Activated T-cell treated with anti-CD3 and anti-CD28 coated beads, Interleukin-2, amount 50 U/mL, for 24 hours (primary cell): Measurements from ENCODE around the gene PPP1R2B.
"Not testable (repeated sequence)": the region's sequence is repeated elsewhere in the genome, so short reads cannot be mapped to it uniquely, and the experiment has no call there.

Source experiments
- DNase-seq: peaks from one replicate; pipeline ENCODE4 v3.0.0-alpha.2; 2020
- H3K27ac Mint-ChIP-seq: 2 replicates; pipeline ENCODE4 v1.8.0; 2020; ENCODE audit warnings: mild to moderate bottlenecking, mixed read lengths
- H3K27me3 Mint-ChIP-seq: 2 replicates; pipeline ENCODE4 v1.8.0; 2020; ENCODE audit warnings: mixed read lengths
- H3K36me3 Mint-ChIP-seq: 2 replicates; pipeline ENCODE4 v1.8.0; 2020; ENCODE audit warnings: low read depth, mixed read lengths
- H3K4me1 Mint-ChIP-seq: 2 replicates; pipeline ENCODE4 v1.8.0; 2020; ENCODE audit warnings: low read depth, mixed read lengths
- H3K4me3 Mint-ChIP-seq: 2 replicates; pipeline ENCODE4 v1.8.0; 2020; ENCODE audit warnings: mild to moderate bottlenecking, moderate library complexity, mixed read lengths
- H3K9me3 Mint-ChIP-seq: 2 replicates; pipeline ENCODE4 v1.8.0; 2020; ENCODE audit warnings: mixed read lengths

Gene PPP1R2B

DNA sequence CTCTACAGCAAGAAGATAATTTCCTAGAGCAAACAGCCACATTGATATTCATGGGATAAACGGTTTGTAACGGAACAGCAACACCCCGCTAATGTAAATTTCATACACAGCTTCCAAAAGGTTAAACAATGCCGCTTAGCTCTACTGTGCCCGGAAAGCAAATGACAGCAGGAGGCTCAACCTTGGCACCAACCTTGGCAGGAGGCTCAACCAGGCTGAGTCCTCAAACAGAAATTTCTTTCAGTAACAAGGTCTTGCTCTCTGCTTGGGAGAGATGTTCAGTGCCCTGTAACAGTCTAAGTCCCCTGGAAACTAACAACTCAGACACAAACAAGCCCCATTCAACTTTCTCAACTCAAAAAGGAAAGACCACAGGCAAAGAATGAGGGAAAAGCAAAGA lies 11.1 kb upstream of the PPP1R2B start:
- no peak overlapping the region for H3K27ac Mint-ChIP-seq
- H3K36me3 Mint-ChIP-seq: no peaks in the 10 kb centered on the region
- no peaks in the 10 kb centered on the region for H3K4me1 Mint-ChIP-seq
- H3K4me3 Mint-ChIP-seq: no peak overlapping the region
- H3K9me3 Mint-ChIP-seq: no peaks in the 10 kb centered on the region
- no peak for DNase-seq
- peaks cover 6% of the 10 kb centered on the region for H3K27me3 Mint-ChIP-seq

DNA sequence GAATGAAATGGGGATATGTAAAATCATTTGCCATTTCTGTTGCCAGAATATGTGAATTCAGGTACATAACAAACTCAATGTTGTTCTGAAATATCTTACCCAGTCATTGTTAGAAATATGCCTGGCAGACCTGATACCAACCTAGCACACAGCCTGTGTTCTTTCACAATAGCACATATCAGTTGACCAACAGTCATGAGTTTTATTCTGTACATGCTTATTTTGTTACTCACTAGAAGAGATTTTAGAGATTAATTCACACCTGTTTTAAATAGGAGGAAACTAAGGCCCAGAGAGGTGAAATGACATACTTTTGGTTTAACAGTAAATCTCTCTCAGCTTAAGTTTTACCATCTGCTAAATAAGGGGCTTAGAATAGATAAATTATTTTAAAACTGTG lies 8.4 kb upstream of the PPP1R2B start:
- no peak overlapping the region for H3K27ac Mint-ChIP-seq
- H3K4me1 Mint-ChIP-seq: no peaks in the 10 kb centered on the region
- peaks cover 11% of the 10 kb centered on the region for H3K27me3 Mint-ChIP-seq
- H3K36me3 Mint-ChIP-seq: no peaks in the 10 kb centered on the region
- DNase-seq: no peak
- no peaks in the 10 kb centered on the region for H3K9me3 Mint-ChIP-seq
- H3K4me3 Mint-ChIP-seq: no peak overlapping the region

DNA sequence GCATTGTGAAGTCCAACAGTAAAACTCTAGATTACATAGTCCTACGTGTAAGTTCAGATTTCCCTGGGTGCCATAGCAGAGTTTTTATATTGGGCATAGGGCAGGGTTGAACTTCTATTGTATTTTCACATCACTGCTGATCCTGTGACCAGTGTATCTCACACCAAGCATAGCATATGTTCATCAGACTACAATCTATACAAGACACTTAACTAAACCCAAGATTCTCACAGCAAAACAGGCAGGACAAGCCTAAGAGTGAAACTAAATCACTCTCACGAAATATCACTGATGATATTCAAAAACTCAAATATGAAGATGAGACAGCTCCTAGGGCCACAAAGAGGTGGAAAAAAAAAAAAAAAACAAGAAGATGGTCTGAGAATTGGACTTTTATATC lies 3.2 kb upstream of the PPP1R2B start:
- no peak overlapping the region for H3K4me3 Mint-ChIP-seq
- H3K4me1 Mint-ChIP-seq: no peaks in the 10 kb centered on the region
- H3K9me3 Mint-ChIP-seq: peaks cover 9% of the 10 kb centered on the region
- H3K27me3 Mint-ChIP-seq: peaks cover 54% of the 10 kb centered on the region
- no peak for DNase-seq
- H3K36me3 Mint-ChIP-seq: peaks cover 2% of the 10 kb centered on the region
- H3K27ac Mint-ChIP-seq: no peak overlapping the region

DNA sequence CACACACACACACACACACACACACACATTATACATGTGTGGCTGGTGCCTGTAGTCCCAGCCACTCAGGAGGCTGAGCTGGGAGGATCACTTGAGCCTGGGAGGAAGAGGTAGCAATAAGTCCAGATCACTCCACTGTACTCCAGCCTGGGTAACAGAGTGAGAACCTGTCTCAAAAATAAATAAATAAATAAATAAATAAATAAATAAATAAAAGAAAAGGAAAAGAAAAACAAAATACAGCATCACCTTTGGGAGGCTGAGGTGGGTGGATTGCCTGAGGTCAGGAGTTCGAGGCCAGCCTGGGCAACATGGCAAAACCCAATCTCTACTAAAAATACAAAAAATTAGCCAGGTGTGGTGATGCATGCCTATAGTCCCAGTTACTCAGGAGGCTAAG lies 1.6 kb upstream of the PPP1R2B start:
- H3K4me3 Mint-ChIP-seq, H3K4me1 Mint-ChIP-seq, H3K36me3 Mint-ChIP-seq, H3K27ac Mint-ChIP-seq, DNase-seq: not testable (repeated sequence)
- H3K9me3 Mint-ChIP-seq: peaks cover 11% of the 10 kb centered on the region
- H3K27me3 Mint-ChIP-seq: peaks cover 53% of the 10 kb centered on the region

DNA sequence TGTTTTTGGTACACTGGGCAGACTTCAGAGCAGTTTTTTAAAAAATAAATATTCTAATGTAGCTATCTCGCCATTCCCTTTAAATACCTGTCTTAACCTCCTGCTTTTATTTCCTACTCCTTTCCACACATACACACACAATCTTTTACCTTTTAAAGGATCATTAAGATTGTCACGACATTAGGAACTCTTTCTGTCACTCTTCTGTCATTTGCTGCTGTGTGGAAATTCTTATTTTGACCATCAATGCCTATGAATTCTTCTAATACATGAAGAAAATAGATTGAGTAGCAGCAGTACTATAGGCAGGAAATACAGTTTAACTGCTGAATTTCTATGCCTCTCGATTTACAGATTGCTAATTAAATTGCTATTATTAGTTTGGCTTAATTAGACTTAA lies 1.8 kb downstream of the PPP1R2B start:
- Mint-ChIP-seq H3K4me3 (no peak overlapping the region), H3K36me3 (peaks cover 2% of the 10 kb centered on the region), H3K4me1 (peaks cover 6% of the 10 kb centered on the region), H3K9me3 (peaks cover 22% of the 10 kb centered on the region), H3K27ac (no peak overlapping the region), H3K27me3 (peaks cover 51% of the 10 kb centered on the region)
- DNase-seq: no peak

DNA sequence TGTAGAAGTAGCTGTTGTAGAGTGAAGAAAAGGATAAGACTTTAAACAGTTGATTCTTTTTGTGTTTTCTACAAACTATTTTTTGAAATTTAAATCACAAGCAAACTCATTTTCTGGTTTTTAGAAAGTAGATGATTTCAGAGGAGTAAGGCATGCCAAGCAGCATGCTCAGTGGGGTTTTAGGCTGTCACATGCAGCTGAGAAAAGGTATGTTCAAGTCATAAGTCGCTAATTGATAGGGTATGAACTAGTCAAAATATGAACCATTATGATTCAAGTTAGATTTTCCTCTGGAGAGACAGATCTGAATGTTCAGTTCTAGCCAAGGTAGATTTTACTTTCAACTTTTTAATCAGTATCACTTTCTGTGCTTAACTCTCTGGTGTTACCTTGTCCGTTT lies 3.0 kb downstream of the PPP1R2B start:
- Mint-ChIP-seq H3K27ac (peak overlapping the region; percentile 66), H3K9me3 (peaks cover 22% of the 10 kb centered on the region), H3K27me3 (peaks cover 43% of the 10 kb centered on the region)
- not testable (repeated sequence) for H3K4me3 Mint-ChIP-seq, H3K4me1 Mint-ChIP-seq, DNase-seq, H3K36me3 Mint-ChIP-seq

DNA sequence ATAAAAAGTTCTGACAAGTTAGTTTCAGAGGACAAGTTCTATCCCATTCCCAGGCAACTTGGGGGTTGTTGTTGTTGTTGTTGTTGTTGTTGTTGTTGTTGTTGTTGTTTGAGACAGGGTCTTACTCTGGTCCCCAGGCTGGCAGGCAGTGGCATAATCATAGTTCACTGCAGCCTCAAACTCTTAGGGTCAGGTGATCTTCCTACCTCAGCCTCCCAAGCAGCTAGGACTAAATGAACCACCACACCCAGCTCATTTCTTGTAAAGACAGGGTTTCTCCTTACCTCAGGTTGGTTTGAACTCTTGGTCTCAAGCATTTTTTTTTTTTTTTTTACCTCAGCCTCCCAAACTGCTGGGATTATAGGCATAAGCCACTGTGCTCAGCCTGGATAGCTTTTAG lies 15.3 kb downstream of the PPP1R2B start:
- Mint-ChIP-seq H3K27me3 (no peaks in the 10 kb centered on the region), H3K27ac (no peak overlapping the region), H3K4me3 (no peak overlapping the region), H3K4me1 (peaks cover 6% of the 10 kb centered on the region), H3K36me3 (no peaks in the 10 kb centered on the region), H3K9me3 (no peaks in the 10 kb centered on the region)
- no peak for DNase-seq

DNA sequence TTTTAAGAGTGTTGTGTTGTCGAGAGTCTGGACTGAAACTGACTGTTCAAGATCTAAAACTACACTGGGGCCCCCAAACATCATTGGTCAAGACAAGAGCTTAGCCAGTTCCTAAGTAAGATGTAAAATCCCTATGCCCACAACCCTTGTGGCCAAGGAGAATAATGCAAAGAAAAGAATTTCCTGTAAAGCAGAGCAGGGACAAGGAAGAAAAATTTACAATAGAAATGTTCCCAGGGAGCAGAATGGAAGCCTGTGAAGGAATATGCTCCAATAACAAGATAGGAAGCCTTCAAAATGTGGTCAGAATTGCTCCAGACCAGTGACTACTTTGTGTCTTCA lies 20.4 kb downstream of the PPP1R2B start:
- Mint-ChIP-seq H3K27me3 (no peaks in the 10 kb centered on the region), H3K4me1 (peaks cover 3% of the 10 kb centered on the region), H3K9me3 (peaks cover 7% of the 10 kb centered on the region), H3K4me3 (no peak overlapping the region), H3K36me3 (no peaks in the 10 kb centered on the region), H3K27ac (no peak overlapping the region)
- no peak for DNase-seq

DNA sequence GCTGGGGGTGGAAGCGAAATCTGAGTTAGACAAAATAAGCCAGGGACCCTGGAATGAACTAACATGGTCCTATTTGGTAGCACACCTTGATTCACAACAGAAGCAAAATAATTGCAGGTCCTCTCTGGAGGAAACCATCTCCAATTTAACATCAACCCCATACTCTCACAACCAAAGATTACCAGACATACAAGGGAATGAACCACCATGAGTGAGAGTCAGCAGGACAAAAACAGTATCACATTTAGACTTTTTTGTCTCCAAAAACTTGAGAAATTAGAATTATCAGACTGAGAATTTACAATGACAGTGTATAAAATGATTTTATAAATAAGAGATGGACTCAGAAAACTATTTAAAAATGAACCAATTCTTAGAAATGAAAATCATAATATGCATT lies 21.1 kb downstream of the PPP1R2B start:
- peaks cover 3% of the 10 kb centered on the region for H3K4me1 Mint-ChIP-seq
- peaks cover 7% of the 10 kb centered on the region for H3K9me3 Mint-ChIP-seq
- no peak overlapping the region for H3K4me3 Mint-ChIP-seq
- no peaks in the 10 kb centered on the region for H3K36me3 Mint-ChIP-seq
- H3K27ac Mint-ChIP-seq: no peak overlapping the region
- no peak for DNase-seq
- H3K27me3 Mint-ChIP-seq: no peaks in the 10 kb centered on the region

DNA sequence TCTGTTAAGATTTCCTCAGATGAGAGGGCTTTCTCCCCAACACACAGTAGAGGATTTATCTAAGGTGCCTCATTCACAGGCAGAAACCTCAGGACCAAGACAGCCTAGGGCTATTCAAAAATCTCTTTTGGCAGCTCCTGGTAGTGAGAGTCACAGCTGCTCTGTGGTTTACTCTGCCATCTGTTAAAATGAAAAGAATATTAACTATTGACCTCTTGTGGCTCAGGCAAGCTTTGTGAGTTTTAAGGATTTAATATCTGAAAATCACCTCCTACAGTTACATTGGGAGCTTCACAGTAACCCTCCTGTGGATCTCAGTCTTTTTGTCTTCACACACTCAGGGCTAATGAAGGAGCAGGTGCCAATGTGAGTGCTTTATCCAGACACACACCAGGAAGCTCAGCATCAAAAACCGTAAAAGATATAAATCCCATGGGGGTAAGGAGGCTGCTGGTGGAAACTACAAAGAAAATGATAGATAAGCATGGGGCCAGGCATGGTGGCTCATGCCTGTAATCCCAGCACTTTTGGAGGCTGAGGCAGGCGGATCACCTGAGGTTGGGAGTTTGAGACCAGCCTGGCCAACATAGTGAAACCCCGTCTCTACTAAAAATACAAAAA lies 29.7 kb downstream of the PPP1R2B start:
- Mint-ChIP-seq H3K9me3 (no peaks in the 10 kb centered on the region), H3K36me3 (no peaks in the 10 kb centered on the region), H3K4me1 (no peaks in the 10 kb centered on the region), H3K27me3 (peaks cover 3% of the 10 kb centered on the region), H3K4me3 (no peak overlapping the region), H3K27ac (no peak overlapping the region)
- no peak for DNase-seq

DNA sequence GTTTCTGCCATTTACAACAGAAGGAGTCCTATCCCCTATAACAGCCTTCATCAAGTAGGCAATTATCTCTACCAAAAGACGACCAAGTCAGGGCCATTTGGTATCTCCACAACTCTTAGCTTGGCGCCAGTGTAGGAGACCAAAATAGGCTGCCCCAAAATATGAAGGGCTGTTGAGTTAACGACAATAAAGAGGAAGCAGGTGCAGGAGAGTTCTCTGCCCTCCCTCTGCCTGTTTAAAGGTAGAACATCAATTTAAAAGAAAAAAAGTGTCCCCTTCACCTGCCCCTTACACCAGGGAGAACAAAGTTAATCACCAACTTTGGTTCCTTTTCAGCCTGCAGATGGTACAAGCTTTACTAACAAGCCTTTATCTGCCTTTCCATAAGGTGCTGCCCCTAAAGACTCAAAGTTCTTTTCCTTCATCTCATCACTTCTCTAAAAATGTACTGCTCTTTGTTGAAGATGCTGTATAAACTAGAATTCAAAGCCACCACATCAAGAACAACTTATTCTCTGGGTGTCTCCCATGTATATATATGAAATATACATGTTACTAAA lies 33.3 kb downstream of the PPP1R2B start:
- no peaks in the 10 kb centered on the region for H3K36me3 Mint-ChIP-seq
- no peak overlapping the region for H3K27ac Mint-ChIP-seq
- H3K9me3 Mint-ChIP-seq: no peaks in the 10 kb centered on the region
- DNase-seq: no peak
- H3K4me1 Mint-ChIP-seq: no peaks in the 10 kb centered on the region
- peaks cover 8% of the 10 kb centered on the region for H3K27me3 Mint-ChIP-seq
- H3K4me3 Mint-ChIP-seq: no peak overlapping the region

DNA sequence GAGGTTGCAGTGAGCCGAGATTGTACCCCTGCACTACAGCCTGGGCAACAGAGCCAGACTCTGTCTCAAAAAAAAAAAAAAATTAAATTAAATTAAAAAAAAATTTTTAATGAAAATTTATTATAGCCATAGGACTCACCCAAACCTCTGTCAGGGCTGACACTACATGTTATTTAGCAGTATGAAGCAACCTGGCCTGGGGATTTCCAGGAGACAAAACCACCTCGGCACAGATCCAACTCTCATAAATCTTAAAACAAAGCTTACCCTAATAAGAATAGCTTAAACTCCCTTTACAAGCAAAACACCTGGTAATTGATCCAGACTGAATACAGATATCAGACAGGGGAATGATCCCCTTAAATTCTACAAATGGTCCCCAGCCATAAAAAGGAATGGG lies 38.4 kb downstream of the PPP1R2B start:
- no peaks in the 10 kb centered on the region for H3K9me3 Mint-ChIP-seq
- H3K27ac Mint-ChIP-seq: no peak overlapping the region
- peaks cover 30% of the 10 kb centered on the region for H3K4me1 Mint-ChIP-seq
- DNase-seq: no peak
- H3K4me3 Mint-ChIP-seq: no peak overlapping the region
- H3K27me3 Mint-ChIP-seq: peaks cover 7% of the 10 kb centered on the region
- H3K36me3 Mint-ChIP-seq: no peaks in the 10 kb centered on the region

DNA sequence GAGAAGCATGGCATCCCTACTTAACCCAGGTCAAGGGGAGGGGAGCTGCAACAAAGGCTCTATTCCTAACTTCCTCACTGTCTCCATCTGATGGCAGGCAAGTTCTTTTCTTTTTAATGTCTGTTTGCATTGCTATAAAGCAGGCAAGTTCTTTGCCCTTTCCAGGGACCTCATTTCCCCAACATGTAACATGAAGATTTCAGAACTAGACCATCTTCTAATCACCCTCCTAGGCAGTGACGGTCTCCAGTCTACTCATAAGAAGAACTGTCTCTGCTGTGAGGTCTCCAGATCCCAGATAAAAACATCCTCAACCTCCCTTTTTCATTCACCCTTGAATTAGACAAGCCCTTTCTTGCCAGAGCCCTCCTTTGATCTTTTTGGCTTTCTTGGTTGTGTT lies 42.1 kb downstream of the PPP1R2B start:
- no peak for DNase-seq
- no peaks in the 10 kb centered on the region for H3K36me3 Mint-ChIP-seq
- peaks cover 38% of the 10 kb centered on the region for H3K4me1 Mint-ChIP-seq
- H3K27me3 Mint-ChIP-seq: no peaks in the 10 kb centered on the region
- no peak overlapping the region for H3K4me3 Mint-ChIP-seq
- peak overlapping the region; percentile 23 for H3K27ac Mint-ChIP-seq
- no peaks in the 10 kb centered on the region for H3K9me3 Mint-ChIP-seq

DNA sequence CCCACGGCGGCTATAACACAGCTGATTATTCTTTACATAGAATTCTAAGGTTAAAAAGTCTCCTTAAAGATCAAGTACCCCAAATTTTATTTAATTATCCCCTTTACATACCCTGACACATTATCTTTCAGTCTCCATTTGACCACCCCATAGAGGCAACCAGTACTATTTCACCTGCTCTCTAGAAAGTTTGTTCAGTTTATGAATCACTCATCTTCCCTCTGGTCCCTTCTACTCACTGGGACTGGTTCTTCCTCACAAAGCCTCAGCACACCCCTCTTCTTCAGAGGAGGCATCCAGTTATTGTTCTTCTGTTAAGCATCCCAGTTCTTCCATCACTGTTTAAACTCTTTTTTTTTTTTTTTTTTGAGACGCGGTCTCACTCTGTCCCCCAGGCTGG lies 42.8 kb downstream of the PPP1R2B start:
- Mint-ChIP-seq H3K9me3 (no peaks in the 10 kb centered on the region), H3K27ac (peak overlapping the region; percentile 23), H3K36me3 (no peaks in the 10 kb centered on the region), H3K27me3 (no peaks in the 10 kb centered on the region), H3K4me1 (peaks cover 38% of the 10 kb centered on the region), H3K4me3 (no peak overlapping the region)
- no peak for DNase-seq

DNA sequence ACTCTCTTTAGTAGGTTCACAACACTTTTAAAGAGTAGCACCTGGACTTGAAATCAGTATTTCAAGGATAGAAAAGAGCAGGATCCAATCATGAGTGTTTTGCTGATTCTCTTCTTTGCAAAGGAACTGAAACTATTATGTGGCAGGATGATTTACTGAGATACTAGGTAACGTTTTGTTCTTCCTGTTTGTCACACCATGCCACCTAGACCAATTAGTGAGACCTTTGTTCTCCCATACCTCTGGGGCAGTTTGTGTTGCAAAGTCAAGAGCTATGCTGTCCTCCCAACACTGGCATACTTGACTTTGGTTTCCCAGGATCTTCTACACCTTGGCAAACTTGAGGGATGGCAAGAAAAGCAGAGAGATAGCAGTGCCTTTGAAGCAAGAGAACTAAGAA lies 43.4 kb downstream of the PPP1R2B start:
- Mint-ChIP-seq H3K27me3 (no peaks in the 10 kb centered on the region), H3K9me3 (no peaks in the 10 kb centered on the region), H3K27ac (no peak overlapping the region), H3K4me3 (no peak overlapping the region), H3K4me1 (peaks cover 38% of the 10 kb centered on the region), H3K36me3 (no peaks in the 10 kb centered on the region)
- no peak for DNase-seq

DNA sequence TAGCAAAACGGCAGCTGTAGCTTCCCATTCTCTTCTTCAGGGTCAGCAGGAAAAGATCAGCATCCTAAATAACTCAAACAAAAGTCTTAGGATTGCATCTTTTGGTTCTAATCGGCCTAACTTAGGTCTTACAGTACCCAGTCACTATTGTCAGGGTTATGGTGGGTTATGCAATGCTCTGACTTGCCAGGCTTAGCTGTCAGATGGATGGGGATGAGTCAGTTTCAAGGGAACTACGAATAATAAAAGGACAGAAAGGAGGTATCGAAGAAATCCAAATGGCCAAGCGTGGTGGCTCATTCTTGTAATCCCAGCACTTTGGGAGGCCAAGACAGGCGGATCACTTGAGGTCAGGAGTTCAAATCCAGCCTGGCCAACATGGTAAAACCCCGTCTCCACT lies 46.5 kb downstream of the PPP1R2B start:
- H3K27ac Mint-ChIP-seq: no peak overlapping the region
- no peaks in the 10 kb centered on the region for H3K27me3 Mint-ChIP-seq
- H3K9me3 Mint-ChIP-seq: no peaks in the 10 kb centered on the region
- H3K4me1 Mint-ChIP-seq: peaks cover 28% of the 10 kb centered on the region
- DNase-seq: no peak
- H3K36me3 Mint-ChIP-seq: no peaks in the 10 kb centered on the region
- H3K4me3 Mint-ChIP-seq: no peak overlapping the region
